SKM-1 treated with dmso at 0.1 percent for 144 hours (cell line): ENCODE measurements around the gene TAS2R20.
"Not testable (repeated sequence)": the region's sequence is repeated elsewhere in the genome, so short reads cannot be mapped to it uniquely, and the experiment has no call there.

Experiments used
- DNase-seq: peaks from one replicate; lab custom pipeline; 2025; ENCODE audit not compliant: unreplicated experiment; lab: John Stamatoyannopoulos, UW

The TAS2R20 gene

DNA sequence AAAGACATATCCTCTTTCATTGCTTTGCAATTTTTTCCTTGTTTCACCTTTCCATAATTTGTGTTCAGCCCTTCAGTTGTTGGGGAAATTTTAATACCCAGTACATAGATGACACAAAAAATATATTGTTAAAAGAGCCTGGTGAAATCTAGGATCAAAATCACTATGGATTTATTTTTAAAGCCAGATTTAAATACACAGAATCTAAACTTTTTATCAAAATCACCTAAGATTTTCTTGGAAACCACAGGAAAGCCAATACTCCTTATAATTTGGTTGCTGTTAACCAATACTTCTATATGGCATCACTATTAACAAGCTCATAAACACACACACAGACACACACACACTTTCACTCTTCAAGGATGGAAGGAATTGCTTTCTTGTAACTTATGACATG, at the start of gene TAS2R20:
TAS2R20 (minus strand) TSS at position 101 of the 400 bp plus-strand sequence. CDS start 429 bp downstream, outside the sequence.
- no peak for DNase-seq

- DNase-seq, result not testable (repeated sequence)
Measured at GRCh38 chr12:11041366-11041765, 43.3 kb upstream of the TAS2R20 start.

- DNase-seq, result no peak
Measured at GRCh38 chr12:11040162-11040561, 42.1 kb upstream of the TAS2R20 start.

GRCh38 chr12:11039171-11039570, 41.1 kb upstream of the TAS2R20 start:
- no peak for DNase-seq

- not testable (repeated sequence) for DNase-seq
Measured at GRCh38 chr12:11033959-11034358, 35.9 kb upstream of the TAS2R20 start.

- no peak for DNase-seq
Measured at GRCh38 chr12:11031307-11031706, 33.2 kb upstream of the TAS2R20 start, which contains the start of gene TAS2R31. TSS of gene TAS2R31 (minus strand) at chr12:11031407. CDS start at chr12:11031335, 72 bp downstream.

GRCh38 chr12:11026118-11026517, 28.0 kb upstream of the TAS2R20 start:
- DNase-seq, result no peak

DNA sequence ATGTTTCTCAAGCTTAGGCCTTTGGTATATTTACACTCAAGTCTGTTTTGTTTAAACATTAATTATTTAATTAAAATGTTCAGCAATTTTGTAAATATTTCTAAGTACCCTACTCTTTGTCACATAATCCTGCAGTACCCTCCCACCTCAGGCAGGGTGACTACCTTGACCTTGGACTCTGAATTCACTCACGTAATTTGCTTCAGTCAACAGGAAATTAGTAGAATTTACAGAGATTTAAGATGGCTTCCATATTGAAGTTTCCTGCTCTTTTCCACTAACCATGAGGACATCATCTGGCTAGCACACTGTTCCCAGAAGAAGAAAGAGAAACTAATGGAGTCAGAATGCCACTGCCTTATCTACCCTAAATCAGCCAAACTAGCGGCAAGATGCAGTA, 25.3 kb upstream of the TAS2R20 start:
- no peak for DNase-seq

DNA sequence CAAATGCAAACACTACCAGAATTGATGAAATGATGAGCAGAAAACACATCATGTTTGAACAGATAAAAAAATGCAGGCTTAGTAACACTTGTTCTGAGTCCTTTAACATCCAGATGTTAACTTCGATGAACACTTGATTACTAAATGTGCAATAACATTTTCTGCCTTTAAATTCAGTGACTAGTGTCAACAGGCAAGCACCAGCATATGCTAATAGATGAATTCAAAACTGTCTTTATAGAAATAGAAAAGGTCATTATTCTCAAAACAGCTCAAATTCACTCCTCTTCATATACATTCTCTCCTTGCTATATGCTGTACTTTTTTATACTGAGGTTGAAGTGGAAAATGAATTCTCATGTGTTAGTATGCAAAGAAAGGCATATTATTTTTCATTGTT, 24.4 kb upstream of the TAS2R20 start, which contains the start of gene TAS2R19:
TAS2R19 (minus strand) TSS at position 101 of the 400 bp plus-strand sequence; CDS start at position 52, 49 bp downstream.
- no peak for DNase-seq

DNA sequence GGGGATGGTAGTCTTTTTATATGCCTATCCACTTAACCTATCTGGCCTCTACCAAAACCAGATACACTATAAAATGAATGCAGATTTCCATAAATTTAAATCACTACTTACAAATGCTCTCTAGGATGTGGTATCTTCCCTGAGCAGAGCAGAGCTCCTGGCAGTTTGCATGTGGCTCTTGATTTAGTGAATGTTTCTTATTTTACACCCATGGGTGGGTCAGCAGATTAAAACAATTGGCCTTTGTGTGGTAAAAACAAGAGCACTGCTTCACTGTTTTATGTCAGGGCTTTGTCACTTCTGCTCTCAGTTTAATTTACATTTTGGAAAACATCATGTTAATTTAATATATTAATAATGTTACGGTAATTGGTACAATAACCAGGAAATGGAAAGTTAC, 18.8 kb upstream of the TAS2R20 start:
- DNase-seq, result no peak

GRCh38 chr12:11015775-11016430, 17.8 kb upstream of the TAS2R20 start:
- no peak for DNase-seq

GRCh38 chr12:11014234-11014633, 16.1 kb upstream of the TAS2R20 start:
- DNase-seq, result no peak

- no peak for DNase-seq
Measured at GRCh38 chr12:11007608-11008007, 9.5 kb upstream of the TAS2R20 start.

DNA sequence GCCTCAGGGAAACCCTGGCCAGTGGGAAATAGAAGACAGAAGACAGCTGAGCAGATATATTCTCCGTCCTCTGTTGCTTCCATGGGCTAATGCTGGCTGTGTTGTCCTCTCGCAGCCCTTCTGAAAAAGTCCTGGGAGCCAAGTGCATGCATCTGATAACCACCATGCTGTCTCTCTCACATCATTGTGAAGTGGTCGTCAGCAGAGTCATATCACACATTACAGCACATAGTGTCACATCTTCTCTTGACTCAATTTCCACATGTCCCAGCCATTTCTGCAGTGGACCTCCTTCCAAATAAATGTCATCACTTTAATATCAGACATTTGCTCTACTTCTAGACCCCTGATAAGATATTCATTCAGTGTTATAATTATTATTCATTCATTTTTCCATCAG, 3.8 kb downstream of the TAS2R20 start:
- no peak for DNase-seq

DNA sequence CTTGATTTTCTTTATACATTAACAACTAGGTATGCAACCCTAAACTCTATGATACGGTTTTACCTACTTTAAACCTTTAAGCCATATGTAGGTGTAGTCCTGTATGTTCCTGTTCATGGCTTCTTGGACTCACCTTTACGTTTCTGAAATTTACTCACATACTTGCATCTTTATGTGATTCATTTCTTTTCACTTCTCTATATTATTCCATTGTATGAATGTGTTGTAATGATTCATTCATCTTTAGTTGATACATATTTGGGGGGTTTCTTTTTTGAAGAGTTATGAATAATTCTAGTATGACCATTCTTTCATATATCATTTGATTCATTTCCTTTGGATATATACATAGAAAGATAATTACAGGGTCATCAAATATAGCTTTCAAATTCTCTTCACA, 9.0 kb downstream of the TAS2R20 start:
- DNase-seq, result no peak

DNA sequence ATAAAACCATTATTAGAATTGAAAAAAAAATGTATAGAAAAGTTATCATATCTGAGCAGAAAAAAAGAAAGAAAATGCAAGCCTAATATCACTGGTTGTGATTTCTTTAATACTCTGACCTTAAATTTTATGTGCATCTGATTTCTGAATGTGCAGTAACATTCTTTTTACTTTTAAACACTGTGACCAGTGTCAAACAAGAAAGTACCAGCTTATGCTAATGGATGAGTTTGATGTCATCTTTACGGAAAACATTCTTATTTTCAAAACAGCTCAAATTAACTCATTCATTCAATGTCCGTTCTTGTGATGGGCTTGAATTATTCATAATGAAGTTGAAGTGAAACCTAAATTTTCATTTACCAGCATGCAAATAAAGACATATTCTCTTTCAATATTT, 11.3 kb downstream of the TAS2R20 start, which contains the start of gene TAS2R50:
TAS2R50 (minus strand) TSS at position 101 of the 400 bp plus-strand sequence; CDS start at position 49, 52 bp downstream.
- DNase-seq, result no peak

DNA sequence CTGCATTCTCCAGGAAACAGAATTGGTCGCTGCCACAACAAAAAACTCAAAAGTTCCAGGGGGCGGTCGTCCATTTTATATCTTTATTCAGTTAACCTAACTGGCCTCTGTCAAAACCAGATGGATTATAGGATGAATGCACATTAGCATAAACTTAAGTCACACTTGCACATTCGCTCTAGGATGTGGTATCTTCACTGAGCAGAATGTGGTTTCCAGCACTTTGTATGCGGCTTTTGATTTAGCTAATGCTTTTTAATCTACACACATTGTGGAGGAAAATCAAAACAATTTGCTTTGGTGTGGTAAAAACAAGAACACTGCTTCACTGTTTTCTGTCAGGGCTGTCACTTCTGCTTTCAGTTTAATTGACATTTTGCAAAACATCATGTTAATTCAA, 15.9 kb downstream of the TAS2R20 start:
- no peak for DNase-seq

DNA sequence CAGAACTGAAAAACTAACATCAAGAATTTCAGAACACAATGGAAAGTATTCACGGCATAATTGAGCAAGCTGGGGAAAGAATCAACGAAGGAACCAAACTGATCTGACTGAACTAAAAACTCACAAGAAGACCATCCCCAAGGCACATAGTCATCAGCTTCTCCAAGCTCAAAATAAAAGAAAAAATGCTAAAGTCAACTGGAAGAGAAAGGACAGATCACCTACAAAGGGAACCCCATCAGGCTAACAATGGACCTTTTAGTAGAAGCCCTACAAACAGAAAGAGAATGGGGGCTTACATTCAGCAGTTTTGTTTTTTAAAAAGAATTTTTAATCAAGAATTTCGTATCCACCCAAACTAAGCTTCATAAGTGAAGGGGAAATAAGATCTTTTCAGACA, 23.1 kb downstream of the TAS2R20 start:
- no peak for DNase-seq

DNA sequence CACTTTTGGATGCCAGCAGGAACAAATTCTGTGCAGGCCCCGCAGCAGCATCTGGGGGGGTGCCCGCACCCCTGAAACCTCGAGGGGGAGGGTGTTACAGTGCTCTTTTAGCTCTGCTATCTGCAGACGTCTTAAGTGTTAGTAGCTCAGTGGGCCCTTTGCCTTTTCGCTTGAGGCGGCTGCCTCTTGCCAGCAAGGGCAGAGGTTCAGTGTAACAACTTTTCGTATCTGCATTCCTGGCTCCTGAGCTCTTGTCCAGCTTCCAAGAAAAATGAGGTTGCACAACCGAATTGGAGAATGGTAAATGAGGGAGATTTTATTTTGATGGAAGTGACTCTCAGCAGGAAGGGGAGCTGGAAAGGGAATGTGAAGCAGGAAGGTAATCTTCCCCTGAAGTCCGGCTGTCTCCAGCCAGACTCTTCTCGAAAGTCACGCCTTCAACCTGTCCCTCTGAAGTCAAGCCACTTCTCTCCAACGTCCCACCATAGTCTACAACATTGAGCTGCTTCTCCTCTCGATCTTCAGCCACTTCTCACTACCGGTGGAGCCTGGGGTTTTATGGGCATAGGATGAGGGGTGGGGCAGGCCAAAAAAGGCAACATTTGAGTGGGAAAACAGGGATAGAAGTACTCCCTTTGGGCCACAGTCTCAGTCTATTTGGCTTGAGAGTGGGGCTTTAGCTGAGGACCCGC, 29.2 kb downstream of the TAS2R20 start:
- DNase-seq, result no peak

DNA sequence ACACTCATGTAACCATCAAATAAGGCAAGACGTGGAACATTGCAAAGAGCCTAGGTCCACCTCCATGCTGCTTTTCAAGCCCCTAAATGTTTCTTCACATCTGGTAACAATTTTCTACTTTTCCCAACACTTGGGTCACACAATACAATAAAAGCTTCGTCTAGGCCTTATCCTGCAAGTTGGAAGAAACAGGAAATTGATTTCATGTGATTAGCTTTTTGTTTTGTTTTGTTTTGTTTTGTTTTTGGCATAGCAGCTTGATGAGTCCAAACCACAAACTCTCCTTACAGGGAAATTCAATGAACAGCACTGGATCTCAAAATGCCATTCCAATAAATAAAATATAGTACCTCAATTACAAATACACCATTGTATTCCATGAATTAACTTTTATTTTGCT, 30.7 kb downstream of the TAS2R20 start:
- no peak for DNase-seq

GRCh38 chr12:10966314-10966713, 31.8 kb downstream of the TAS2R20 start:
- DNase-seq, result no peak

- DNase-seq, result no peak
Measured at GRCh38 chr12:10965476-10965875, 32.6 kb downstream of the TAS2R20 start.
